ENCODE measurements around the gene USH1G. TPM values are rescaled to one million over a fixed set of nuclear protein-coding genes. Genes with fewer than 3 reads are reported as not detected.

USH1G gene
- total and polyA plus RNA-seq, 7 donors, result not detected

DNA sequence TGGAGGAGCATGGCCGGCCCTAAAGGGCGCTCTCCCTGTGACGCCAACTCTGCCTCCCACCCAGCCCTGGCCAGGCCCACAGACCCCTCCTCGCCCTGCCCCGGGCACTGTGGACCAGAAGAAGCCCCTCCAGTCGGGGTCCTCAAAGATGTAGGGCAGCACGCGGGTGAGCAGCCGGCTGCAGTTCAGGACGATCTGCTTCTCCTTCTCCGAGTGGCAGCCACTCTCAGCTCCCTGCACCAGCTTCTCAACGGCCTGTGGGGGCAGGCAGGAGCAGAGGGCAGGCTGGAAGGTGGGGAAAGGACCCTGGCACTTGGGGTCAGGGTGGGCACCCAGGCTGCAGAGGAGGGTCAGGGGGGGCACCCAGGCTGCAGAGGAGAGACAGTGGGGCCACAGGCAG is 40.6 kb upstream of the USH1G start:
- WGBS, 3 donors, result 78 to 79% (median 78%) methylated on average over 12 of the region's 12 CpGs
- Histone ChIP-seq H3K4me3 (no peak overlapping the region), H3K9me3 (no peaks in the 10 kb centered on the region), H3K27ac (no peak overlapping the region), H3K4me1 (no peaks in the 10 kb centered on the region), H3K27me3 (ENCODE audit: insufficient read depth in 3 of 3, low read length in 2 of 3) (no peaks in the 10 kb centered on the region), H3K36me3 (ENCODE audit: insufficient read depth in 1 of 2, low read depth in 1 of 2) (no peaks in the 10 kb centered on the region)
- TF ChIP-seq, protein P1, sequence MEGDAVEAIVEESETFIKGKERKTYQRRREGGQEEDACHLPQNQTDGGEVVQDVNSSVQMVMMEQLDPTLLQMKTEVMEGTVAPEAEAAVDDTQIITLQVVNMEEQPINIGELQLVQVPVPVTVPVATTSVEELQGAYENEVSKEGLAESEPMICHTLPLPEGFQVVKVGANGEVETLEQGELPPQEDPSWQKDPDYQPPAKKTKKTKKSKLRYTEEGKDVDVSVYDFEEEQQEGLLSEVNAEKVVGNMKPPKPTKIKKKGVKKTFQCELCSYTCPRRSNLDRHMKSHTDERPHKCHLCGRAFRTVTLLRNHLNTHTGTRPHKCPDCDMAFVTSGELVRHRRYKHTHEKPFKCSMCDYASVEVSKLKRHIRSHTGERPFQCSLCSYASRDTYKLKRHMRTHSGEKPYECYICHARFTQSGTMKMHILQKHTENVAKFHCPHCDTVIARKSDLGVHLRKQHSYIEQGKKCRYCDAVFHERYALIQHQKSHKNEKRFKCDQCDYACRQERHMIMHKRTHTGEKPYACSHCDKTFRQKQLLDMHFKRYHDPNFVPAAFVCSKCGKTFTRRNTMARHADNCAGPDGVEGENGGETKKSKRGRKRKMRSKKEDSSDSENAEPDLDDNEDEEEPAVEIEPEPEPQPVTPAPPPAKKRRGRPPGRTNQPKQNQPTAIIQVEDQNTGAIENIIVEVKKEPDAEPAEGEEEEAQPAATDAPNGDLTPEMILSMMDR (IDR thresholded peaks at IDR 0.05), result no peak
- DNase-seq, result no peak
- intact Hi-C loops (cut with DNase I), result loop anchor here (5.0 to 10.0 kb wide), 6 partner anchors 44 to 239 kb away; partner anchors contain the start of genes ARMC7 (in 1 of the 2) and MRPL58 (in 1 of the 2)
- ATAC-seq, result no peak

DNA sequence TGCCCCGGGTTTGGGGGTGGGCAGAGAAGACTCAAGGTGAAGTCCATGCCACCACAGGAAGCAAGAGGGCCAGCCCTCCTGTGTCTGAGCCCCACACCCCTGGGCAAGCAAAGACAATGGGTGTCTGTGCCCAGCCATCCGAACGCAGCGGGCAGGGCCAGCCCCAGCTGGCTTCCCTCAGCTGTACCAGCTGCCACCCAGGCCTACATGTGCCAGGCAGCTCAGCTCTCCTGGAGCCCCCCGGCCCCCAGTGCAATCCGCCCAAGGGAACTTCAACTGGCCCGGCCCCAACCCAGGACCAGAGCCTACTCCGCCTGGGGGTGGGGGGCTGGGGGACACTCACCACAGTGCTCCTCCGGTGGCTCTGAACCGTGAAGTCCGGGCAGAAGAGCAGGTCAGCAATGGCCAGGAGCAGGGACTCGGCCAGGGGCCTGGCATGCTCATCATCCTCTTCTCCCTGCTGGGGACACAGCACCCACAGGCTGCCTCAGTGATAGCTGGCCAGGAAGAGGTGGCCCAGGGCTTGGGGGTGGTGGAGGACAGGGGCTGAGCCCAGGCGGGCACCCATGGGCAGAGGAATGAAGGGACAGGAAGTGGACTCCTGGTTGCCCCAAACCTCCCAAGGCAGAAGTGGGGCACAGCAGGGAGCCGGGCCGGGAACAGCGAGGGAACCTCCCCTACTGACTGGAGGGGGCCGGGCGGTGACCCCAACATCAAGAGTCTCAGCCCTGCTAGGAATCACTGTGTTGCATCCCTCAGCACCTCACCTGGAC is 39.8 kb upstream of the USH1G start:
- 55 to 73% (median 63%) methylated on average over 16 to 18 of the region's 18 CpGs for WGBS, 3 donors

DNA sequence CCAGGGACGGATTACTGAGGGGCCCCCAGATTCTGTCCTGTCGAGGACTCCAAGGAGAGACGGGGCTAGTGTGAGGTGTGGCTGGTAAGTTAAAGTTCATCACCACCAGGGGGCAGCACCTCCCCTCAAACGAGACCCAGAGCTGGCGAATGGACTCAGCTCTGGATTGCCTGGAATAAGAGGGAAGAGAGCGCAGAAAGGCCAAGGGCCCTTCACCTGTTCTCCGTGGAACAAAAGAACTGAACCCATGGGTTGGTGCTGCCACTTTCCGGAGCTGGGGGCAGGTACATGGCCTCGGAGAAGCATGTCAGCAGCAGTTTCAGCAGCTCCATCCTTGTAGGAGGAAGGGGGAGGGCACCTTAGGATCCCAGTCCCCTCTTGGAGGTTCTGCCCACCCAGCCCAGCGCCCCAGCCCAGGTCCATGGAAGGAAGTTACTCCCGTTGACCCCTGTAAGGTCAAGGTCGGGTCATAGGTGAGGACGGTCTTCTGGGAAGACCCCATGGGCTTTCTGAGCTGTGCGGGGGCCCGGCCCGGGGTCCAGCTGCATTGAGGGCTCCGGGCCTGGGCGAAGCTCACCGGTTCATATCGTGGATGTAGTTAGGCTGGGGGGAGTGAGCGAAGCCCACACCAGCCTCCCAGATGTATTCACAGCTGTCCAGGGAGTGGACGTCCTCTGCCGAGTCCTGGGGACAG is 38.7 kb upstream of the USH1G start:
- no peak overlapping the region for H3K27ac ChIP-seq
- intact Hi-C loops (cut with DNase I), result loop anchor here (5.0 to 10.0 kb wide), 6 partner anchors 45 to 240 kb away; partner anchors contain the start of genes ARMC7 (in 1 of the 2) and MRPL58 (in 1 of the 2)
- no peak overlapping the region for H3K4me3 ChIP-seq
- H3K4me1 ChIP-seq, result no peaks in the 10 kb centered on the region
- no peaks in the 10 kb centered on the region for H3K36me3 ChIP-seq (ENCODE audit: insufficient read depth in 1 of 2, low read depth in 1 of 2)
- no peaks in the 10 kb centered on the region for H3K9me3 ChIP-seq
- TF ChIP-seq, protein P1 (IDR thresholded peaks at IDR 0.05), result peak; percentile 85
- H3K27me3 ChIP-seq (ENCODE audit: insufficient read depth in 3 of 3, low read length in 2 of 3), result no peaks in the 10 kb centered on the region
- peak; percentile 82 to 94 (median 90) for ATAC-seq
- 34 to 43% (median 36%) methylated on average over 23 of the region's 23 CpGs for WGBS, 3 donors
- DNase-seq, result peak; percentile 86 to 92

More for the DNA sequence above, 39.8 kb upstream of the USH1G start:
- DNase-seq (no peak), ATAC-seq (no peak)
- Histone ChIP-seq H3K4me1 (no peaks in the 10 kb centered on the region), H3K9me3 (no peaks in the 10 kb centered on the region), H3K36me3 (ENCODE audit: insufficient read depth in 1 of 2, low read depth in 1 of 2) (no peaks in the 10 kb centered on the region), H3K27me3 (ENCODE audit: insufficient read depth in 3 of 3, low read length in 2 of 3) (no peaks in the 10 kb centered on the region), H3K4me3 (no peak overlapping the region), H3K27ac (no peak overlapping the region)
- intact Hi-C loops (cut with DNase I), result loop anchor here (5.0 to 10.0 kb wide), 6 partner anchors 44 to 239 kb away; partner anchors contain the start of genes ARMC7 (in 1 of the 2) and MRPL58 (in 1 of the 2)
- TF ChIP-seq, protein P1 (IDR thresholded peaks at IDR 0.05), result no peak

DNA sequence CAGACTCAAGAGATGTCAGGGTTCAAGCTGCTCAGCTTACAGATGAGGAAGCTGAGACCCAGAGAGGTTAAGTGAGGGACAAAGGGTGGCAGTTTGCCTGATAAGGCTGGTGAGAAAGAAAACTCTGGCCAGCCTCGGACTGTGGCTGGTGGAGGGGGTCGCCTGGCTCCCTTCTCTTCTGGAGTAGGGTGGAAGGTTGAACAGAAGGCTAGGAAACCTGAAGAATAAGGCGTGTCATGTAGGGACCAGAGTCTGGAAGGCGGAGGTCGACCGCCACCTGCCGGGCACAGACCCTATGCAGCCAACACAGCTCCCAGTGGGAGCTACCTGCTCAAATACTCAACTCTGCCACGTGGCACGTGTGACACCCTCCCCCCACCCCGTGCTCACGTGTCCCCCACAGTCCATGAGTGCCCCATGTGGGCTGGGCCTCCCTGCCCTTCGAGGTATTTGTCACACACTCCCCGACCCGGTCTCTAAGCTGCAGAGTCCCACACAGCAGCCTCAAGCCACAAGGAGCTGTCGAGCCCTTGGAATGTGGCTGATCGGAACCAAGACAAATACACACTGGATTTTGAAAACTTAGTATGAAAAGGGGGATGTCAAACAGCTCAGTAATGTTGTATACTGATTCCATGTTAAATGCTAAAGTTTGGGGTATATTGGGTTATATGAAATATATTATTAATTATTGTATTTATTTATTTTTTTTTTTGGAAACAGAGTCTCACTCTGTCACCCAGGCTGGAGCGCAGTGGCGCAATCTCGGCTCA is 37.7 kb upstream of the USH1G start:
- H3K27ac ChIP-seq, result no peak overlapping the region
- H3K4me3 ChIP-seq, result no peak overlapping the region
- WGBS, 3 donors, result 44 to 48% (median 47%) methylated on average over 19 of the region's 19 CpGs
- TF ChIP-seq, protein P1 (IDR thresholded peaks at IDR 0.05), result peak; percentile 5
- no peak for DNase-seq
- peak in 2 of 4 donors; percentile 16 to 41 for ATAC-seq
- H3K36me3 ChIP-seq (ENCODE audit: insufficient read depth in 1 of 2, low read depth in 1 of 2), result no peaks in the 10 kb centered on the region
- no peaks in the 10 kb centered on the region for H3K4me1 ChIP-seq
- intact Hi-C loops (cut with DNase I), result loop anchor here (5.0 to 10.0 kb wide), 6 partner anchors 47 to 242 kb away; partner anchors contain the start of genes ARMC7 (in 1 of the 2) and MRPL58 (in 1 of the 2)
- H3K27me3 ChIP-seq (ENCODE audit: insufficient read depth in 3 of 3, low read length in 2 of 3), result no peaks in the 10 kb centered on the region
- H3K9me3 ChIP-seq, result no peaks in the 10 kb centered on the region

Data from psoas muscle (tissue), 8 donors.